SH-SY5Y (cell line): ENCODE measurements around the gene PLOD1.

ENCODE experiments used
- GATA2 ChIP-seq: IDR thresholded peaks from 2 replicates; pipeline ENCODE4 v1.6.1; 2011; ENCODE audit warnings: mild to moderate bottlenecking, low read depth, low read length
- GATA3 ChIP-seq: IDR thresholded peaks from 2 replicates; pipeline ENCODE4 v1.6.1; 2011; ENCODE audit warnings: low read depth, mild to moderate bottlenecking, low read length, moderate library complexity

- TF ChIP-seq GATA2, result no peak
- TF ChIP-seq GATA3, result no peak
Observed at GRCh38 chr1:11989669-11990068, 55.2 kb downstream of the PLOD1 start.
